Measurements from ENCODE around the gene STEAP1B.

The STEAP1B gene

DNA sequence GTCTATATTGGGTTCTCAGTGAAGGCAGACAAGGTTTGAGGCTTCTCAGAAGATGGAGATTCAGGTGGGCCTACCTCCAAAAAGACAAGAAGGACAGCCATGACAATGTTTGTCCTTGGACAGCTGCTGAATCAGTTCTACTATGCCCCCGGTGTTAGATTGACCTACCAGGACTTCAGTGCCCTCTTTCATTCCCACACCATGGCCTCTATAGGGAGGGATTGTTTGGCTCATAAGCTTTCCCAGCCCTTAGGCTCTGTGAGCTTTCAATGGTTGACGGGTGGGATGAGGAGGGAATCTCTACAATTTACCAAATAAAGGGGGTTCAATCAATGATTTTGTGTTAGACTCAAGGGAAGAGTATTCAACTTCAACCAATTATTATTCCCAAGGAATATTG is 119.7 kb downstream of the STEAP1B start:
- no peak overlapping the region for H3K4me3 ChIP-seq (ENCODE audit: low read depth, low read length)
- H3K27me3 ChIP-seq (ENCODE audit: control insufficient read depth, insufficient read depth, low read length), result no peaks in the 10 kb centered on the region
- H3K27ac ChIP-seq (ENCODE audit: low read depth, low read length), result no peak overlapping the region
- no peaks in the 10 kb centered on the region for H3K4me1 ChIP-seq (ENCODE audit: control insufficient read depth, insufficient read depth, low read length)
- no peaks in the 10 kb centered on the region for H3K9me3 ChIP-seq (ENCODE audit: control insufficient read depth, insufficient read depth, low read length)
- no peak overlapping the region for H3K9ac ChIP-seq (ENCODE audit: low read depth, low read length)
- no peaks in the 10 kb centered on the region for H3K36me3 ChIP-seq (ENCODE audit: control insufficient read depth, insufficient read depth, low read length)

DNA sequence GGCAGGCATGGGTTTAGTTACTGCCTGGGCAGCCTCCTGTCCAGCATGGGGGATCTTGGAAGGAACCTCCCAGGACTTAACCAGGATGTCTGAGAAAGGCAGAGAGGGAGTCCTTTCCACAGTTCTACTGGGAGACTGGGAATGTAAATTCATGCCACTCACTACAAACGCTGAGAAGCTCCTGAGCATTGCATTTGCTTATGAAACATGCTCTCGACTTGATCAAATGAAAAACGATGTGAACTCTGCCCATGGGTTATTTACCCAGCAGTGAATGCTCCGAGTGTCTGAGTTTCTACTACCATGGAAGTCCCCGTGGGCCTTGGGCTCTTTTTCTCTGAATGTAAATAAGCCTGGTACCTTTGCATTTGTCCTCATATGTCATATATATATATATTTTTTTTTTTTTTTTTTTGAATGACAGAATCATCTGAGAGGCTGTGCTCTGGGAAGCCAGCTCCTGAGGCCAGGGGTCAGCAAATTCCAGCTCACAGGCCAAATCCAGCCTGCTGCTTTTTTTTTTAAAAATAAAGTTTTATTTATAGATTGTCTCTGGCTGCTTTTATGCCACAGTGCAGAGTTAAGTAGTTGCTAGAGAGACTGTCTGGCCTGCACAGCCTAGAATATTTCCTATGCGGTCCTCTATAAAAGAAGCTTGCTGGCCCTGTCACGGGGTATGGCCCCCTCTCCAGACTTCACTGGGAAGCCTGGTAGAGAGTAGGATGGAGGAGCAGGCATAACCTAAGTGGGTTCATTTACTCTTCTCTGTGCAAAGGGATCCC is 121.6 kb downstream of the STEAP1B start:
- H3K27me3 ChIP-seq (ENCODE audit: control insufficient read depth, insufficient read depth, low read length), result no peaks in the 10 kb centered on the region
- H3K36me3 ChIP-seq (ENCODE audit: control insufficient read depth, insufficient read depth, low read length), result no peaks in the 10 kb centered on the region
- no peak overlapping the region for H3K27ac ChIP-seq (ENCODE audit: low read depth, low read length)
- no peak overlapping the region for H3K4me3 ChIP-seq (ENCODE audit: low read depth, low read length)
- no peaks in the 10 kb centered on the region for H3K9me3 ChIP-seq (ENCODE audit: control insufficient read depth, insufficient read depth, low read length)
- no peaks in the 10 kb centered on the region for H3K4me1 ChIP-seq (ENCODE audit: control insufficient read depth, insufficient read depth, low read length)
- H3K9ac ChIP-seq (ENCODE audit: low read depth, low read length), result no peak overlapping the region

DNA sequence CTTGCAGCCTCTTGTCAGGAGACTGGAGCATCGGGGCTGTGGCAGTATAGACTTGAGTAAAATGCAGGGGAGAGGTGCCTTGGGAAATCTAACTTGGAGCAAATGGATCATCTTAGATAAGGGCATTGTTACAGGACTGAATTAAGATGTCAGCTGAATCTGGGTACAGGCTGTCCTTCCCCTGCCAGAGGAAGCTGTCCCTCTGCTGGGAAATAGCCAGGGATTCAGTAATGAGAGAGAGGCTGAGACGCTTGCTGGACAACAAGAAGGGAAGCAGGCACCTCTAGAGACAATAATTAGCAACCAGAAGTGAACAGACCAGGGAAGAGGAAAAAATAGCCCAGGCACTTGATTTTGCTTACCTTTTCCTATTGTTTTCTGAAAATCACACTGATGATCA is 122.3 kb downstream of the STEAP1B start:
- no peaks in the 10 kb centered on the region for H3K27me3 ChIP-seq (ENCODE audit: control insufficient read depth, insufficient read depth, low read length)
- H3K9ac ChIP-seq (ENCODE audit: low read depth, low read length), result no peak overlapping the region
- no peaks in the 10 kb centered on the region for H3K36me3 ChIP-seq (ENCODE audit: control insufficient read depth, insufficient read depth, low read length)
- no peak overlapping the region for H3K27ac ChIP-seq (ENCODE audit: low read depth, low read length)
- no peaks in the 10 kb centered on the region for H3K9me3 ChIP-seq (ENCODE audit: control insufficient read depth, insufficient read depth, low read length)
- no peak overlapping the region for H3K4me3 ChIP-seq (ENCODE audit: low read depth, low read length)
- H3K4me1 ChIP-seq (ENCODE audit: control insufficient read depth, insufficient read depth, low read length), result no peaks in the 10 kb centered on the region

DNA sequence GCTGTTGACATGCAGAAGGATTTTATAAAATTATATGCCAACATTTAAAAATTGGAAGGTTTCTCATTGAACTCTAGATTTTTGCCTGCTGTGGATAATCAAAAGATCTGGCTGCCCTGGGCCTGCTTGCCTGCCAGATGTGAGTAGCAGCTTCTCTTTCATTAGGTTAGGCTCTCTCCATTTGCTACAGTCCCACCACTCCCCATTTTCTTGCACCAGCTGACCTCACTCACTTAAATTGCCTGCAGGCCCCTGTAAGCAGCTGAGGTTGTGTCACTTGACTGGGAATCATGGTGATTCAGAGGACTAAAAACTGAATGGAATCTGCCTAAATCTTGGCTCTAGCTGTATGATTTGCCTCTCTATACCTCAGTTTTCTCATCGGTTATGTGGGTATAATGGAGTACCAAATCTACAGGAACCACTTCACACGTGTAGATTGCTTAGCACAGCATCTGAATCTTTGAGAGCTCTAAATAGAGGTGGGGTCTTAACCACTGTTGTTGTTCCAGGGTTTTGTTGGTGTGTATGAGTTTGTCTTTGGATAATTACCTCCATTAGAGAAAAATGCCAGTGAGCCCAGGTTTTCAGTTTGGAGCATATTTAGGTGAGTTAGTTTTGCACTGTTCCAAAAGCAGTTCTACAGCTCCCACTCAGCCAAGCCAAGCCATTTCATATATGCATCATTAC is 124.5 kb downstream of the STEAP1B start:
- H3K9ac ChIP-seq (ENCODE audit: low read depth, low read length), result no peak overlapping the region
- H3K27me3 ChIP-seq (ENCODE audit: control insufficient read depth, insufficient read depth, low read length), result no peaks in the 10 kb centered on the region
- H3K27ac ChIP-seq (ENCODE audit: low read depth, low read length), result no peak overlapping the region
- H3K4me1 ChIP-seq (ENCODE audit: control insufficient read depth, insufficient read depth, low read length), result no peaks in the 10 kb centered on the region
- H3K36me3 ChIP-seq (ENCODE audit: control insufficient read depth, insufficient read depth, low read length), result no peaks in the 10 kb centered on the region
- H3K9me3 ChIP-seq (ENCODE audit: control insufficient read depth, insufficient read depth, low read length), result no peaks in the 10 kb centered on the region
- no peak overlapping the region for H3K4me3 ChIP-seq (ENCODE audit: low read depth, low read length)

DNA sequence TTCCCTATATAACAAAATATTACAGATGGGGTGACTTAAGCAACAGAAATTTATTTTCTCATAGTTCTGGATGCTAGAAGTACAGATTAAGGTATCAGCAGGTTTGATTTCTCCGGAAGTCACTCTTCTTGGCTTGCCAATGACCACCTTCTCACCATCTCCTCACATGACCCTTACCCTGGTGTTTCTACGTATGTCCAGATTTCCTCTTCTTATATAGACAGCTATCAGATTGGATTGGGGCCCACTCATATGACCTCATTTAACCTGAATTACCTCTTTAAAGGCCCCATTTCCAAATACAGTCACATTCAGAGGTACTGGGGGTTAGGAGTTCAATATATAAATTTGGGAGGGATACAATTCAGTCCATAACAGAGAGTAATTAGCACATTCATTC is 126.1 kb downstream of the STEAP1B start:
- no peaks in the 10 kb centered on the region for H3K27me3 ChIP-seq (ENCODE audit: control insufficient read depth, insufficient read depth, low read length)
- no peaks in the 10 kb centered on the region for H3K36me3 ChIP-seq (ENCODE audit: control insufficient read depth, insufficient read depth, low read length)
- no peaks in the 10 kb centered on the region for H3K9me3 ChIP-seq (ENCODE audit: control insufficient read depth, insufficient read depth, low read length)
- H3K27ac ChIP-seq (ENCODE audit: low read depth, low read length), result no peak overlapping the region
- H3K4me1 ChIP-seq (ENCODE audit: control insufficient read depth, insufficient read depth, low read length), result peaks cover 5% of the 10 kb centered on the region; the same call in 1 of the 2 replicates
- no peak overlapping the region for H3K4me3 ChIP-seq (ENCODE audit: low read depth, low read length)
- no peak overlapping the region for H3K9ac ChIP-seq (ENCODE audit: low read depth, low read length)

DNA sequence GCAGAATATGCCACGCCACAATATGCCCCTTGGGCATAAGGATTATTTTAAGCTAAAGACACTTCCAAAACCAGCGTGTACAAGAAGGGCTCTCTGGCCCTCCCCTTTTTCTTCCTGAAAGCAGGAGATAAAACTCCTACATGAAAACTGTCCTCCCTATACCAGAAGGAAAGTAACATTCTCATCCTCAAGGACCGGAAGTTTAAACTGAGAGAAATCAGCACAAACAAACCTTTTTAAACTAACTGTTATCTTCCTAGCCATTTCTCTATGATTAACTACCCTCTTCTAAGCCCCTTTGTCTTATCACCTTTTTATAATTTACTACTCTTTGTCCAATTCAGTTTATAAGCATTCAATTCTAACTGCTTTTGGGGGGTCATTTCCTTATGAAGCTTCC is 126.6 kb downstream of the STEAP1B start:
- Histone ChIP-seq H3K36me3 (ENCODE audit: control insufficient read depth, insufficient read depth, low read length) (no peaks in the 10 kb centered on the region), H3K4me1 (ENCODE audit: control insufficient read depth, insufficient read depth, low read length) (peaks cover 5% of the 10 kb centered on the region; the same call in 1 of the 2 replicates), H3K9ac (ENCODE audit: low read depth, low read length) (no peak overlapping the region), H3K27me3 (ENCODE audit: control insufficient read depth, insufficient read depth, low read length) (no peaks in the 10 kb centered on the region), H3K27ac (ENCODE audit: low read depth, low read length) (no peak overlapping the region), H3K9me3 (ENCODE audit: control insufficient read depth, insufficient read depth, low read length) (no peaks in the 10 kb centered on the region), H3K4me3 (ENCODE audit: low read depth, low read length) (no peak overlapping the region)

DNA sequence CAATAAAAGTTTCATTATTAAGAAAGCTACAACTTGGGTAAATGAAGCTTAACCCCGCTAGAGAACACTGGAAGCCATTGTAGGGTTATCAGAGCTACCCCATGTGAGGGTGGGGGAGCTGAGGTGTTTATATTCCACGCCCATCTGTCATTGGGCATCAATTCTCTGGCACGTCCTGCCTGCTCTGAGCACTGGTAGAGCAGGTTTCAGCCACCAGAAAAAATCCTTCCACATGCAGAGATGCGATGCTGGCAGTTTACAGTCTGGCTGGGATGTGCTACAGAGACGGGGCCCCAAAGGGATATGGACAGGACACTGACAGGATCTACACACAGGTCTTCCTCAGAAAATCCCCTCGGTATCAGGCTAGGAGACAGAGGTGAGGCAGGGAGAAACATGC is 127.1 kb downstream of the STEAP1B start:
- Histone ChIP-seq H3K4me3 (ENCODE audit: low read depth, low read length) (no peak overlapping the region), H3K36me3 (ENCODE audit: control insufficient read depth, insufficient read depth, low read length) (no peaks in the 10 kb centered on the region), H3K9me3 (ENCODE audit: control insufficient read depth, insufficient read depth, low read length) (no peaks in the 10 kb centered on the region), H3K27me3 (ENCODE audit: control insufficient read depth, insufficient read depth, low read length) (no peaks in the 10 kb centered on the region), H3K27ac (ENCODE audit: low read depth, low read length) (no peak overlapping the region), H3K4me1 (ENCODE audit: control insufficient read depth, insufficient read depth, low read length) (peaks cover 5% of the 10 kb centered on the region; the same call in 1 of the 2 replicates), H3K9ac (ENCODE audit: low read depth, low read length) (no peak overlapping the region)

DNA sequence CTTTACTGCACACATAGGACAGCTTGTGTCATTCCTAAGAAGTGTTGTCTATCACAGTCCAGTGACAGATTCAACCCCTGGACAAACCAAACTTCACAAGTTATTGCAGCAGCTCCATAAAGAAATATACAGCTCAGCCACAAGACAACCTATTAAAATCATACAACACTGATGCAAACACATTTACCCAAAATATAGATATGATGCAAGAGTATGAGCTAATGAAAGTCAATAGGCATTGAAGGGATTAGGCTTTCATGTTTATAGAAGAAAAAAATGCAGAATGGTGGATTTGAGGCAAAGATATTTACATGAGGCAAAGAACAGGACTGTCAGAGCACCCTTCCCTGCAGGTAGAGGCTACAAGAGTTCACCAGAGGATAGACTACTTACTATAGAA is 128.1 kb downstream of the STEAP1B start:
- Histone ChIP-seq H3K27ac (ENCODE audit: low read depth, low read length) (no peak overlapping the region), H3K4me1 (ENCODE audit: control insufficient read depth, insufficient read depth, low read length) (peaks cover 5% of the 10 kb centered on the region; the same call in 1 of the 2 replicates), H3K9me3 (ENCODE audit: control insufficient read depth, insufficient read depth, low read length) (no peaks in the 10 kb centered on the region), H3K27me3 (ENCODE audit: control insufficient read depth, insufficient read depth, low read length) (no peaks in the 10 kb centered on the region), H3K36me3 (ENCODE audit: control insufficient read depth, insufficient read depth, low read length) (no peaks in the 10 kb centered on the region), H3K4me3 (ENCODE audit: low read depth, low read length) (no peak overlapping the region), H3K9ac (ENCODE audit: low read depth, low read length) (no peak overlapping the region)

All from HUES48 (cell line).